Fibroblast of lung (primary cell): ENCODE results near the gene DLK1. TPM values are rescaled to one million over a fixed set of nuclear protein-coding genes. Genes with fewer than 3 reads are reported as not detected.

Source experiments
- DNase-seq, 2 donors: peaks; one replicate each; pipeline versions ENCODE4 v3.0.0 to v3.0.0-alpha.2; 2010; ENCODE audit warnings: low read depth in 2 of 2
- H2AFZ ChIP-seq: 2 replicates; pipeline ENCODE4 v1.5.1; 2012; ENCODE audit warnings: low read length, control low read depth, inconsistent platforms
- H3K27ac ChIP-seq: 2 replicates; pipeline ENCODE4 v1.5.1; 2011; ENCODE audit warnings: low read length, control low read depth; ENCODE audit not compliant: insufficient read depth
- H3K27me3 ChIP-seq: 2 replicates; pipeline ENCODE4 v1.5.1; 2011; ENCODE audit warnings: mild to moderate bottlenecking, low read length; ENCODE audit not compliant: control insufficient read depth, insufficient read depth
- H3K36me3 ChIP-seq: 2 replicates; pipeline ENCODE4 v1.5.1; 2011; ENCODE audit warnings: low read length; ENCODE audit not compliant: control insufficient read depth, insufficient read depth
- H3K4me1 ChIP-seq: 2 replicates; pipeline ENCODE4 v1.5.1; 2011; ENCODE audit warnings: low read length; ENCODE audit not compliant: control insufficient read depth, insufficient read depth; ENCODE audit errors: extremely low read depth
- H3K4me2 ChIP-seq: 2 replicates; pipeline ENCODE4 v1.5.1; 2011; ENCODE audit warnings: low read length, control low read depth; ENCODE audit not compliant: insufficient read depth; ENCODE audit errors: extremely low read depth
- H3K4me3 ChIP-seq, 4 experiments: fragments of 200-600 bp in 1 of 4; sonication (generic) in 1 of 4; replicated peaks in 1 of 4; 2 replicates each; pipeline ENCODE4 v1.5.1; 2011 to 2016; ENCODE audit warnings: low read length in 4 of 4, low read depth in 3 of 4, mild to moderate bottlenecking in 3 of 4, control low read depth in 2 of 4, inconsistent platforms in 1 of 4, mixed read lengths in 1 of 4; ENCODE audit not compliant: insufficient read depth in 1 of 4; ENCODE audit errors: control extremely low read depth in 1 of 4
- H3K79me2 ChIP-seq: 2 replicates; pipeline ENCODE4 v1.5.1; 2012; ENCODE audit warnings: mild to moderate bottlenecking, low read length, inconsistent platforms; ENCODE audit not compliant: control insufficient read depth, insufficient read depth
- H3K9ac ChIP-seq: 2 replicates; pipeline ENCODE4 v1.5.1; 2011; ENCODE audit warnings: mild to moderate bottlenecking, low read length, control low read depth; ENCODE audit not compliant: insufficient read depth
- H3K9me3 ChIP-seq: 2 replicates; pipeline ENCODE4 v1.5.1; 2012; ENCODE audit warnings: low read depth, low read length; ENCODE audit not compliant: control insufficient read depth, insufficient read depth
- H4K20me1 ChIP-seq: 2 replicates; pipeline ENCODE4 v1.5.1; 2011; ENCODE audit warnings: low read length; ENCODE audit not compliant: control insufficient read depth, insufficient read depth; ENCODE audit errors: extremely low read depth
- CTCF ChIP-seq, 2 donors: IDR thresholded peaks in 1 of 2; conservative IDR thresholded peaks in 1 of 2; 1 replicate in 1 of 2; 2 replicates in 1 of 2; pipeline ENCODE4 v1.5.1; 2011 to 2012; ENCODE audit warnings: low read length in 2 of 2, control low read depth in 1 of 2, inconsistent platforms in 1 of 2, low read depth in 1 of 2, mild to moderate bottlenecking in 1 of 2
- EZH2 ChIP-seq: IDR thresholded peaks from 2 replicates; pipeline ENCODE4 v1.5.1; 2012; ENCODE audit warnings: low read length, control low read depth, mild to moderate bottlenecking; ENCODE audit errors: missing control alignments
- polyA plus RNA-seq, 2 donors: library from polyadenylated mRNA; depleted of rRNA in 1 of 2; stranded (reverse) in 1 of 2; unstranded in 1 of 2; fragments of >200 nt; gene quantifications; 2 replicates each; pipeline ENCODE4 v1.2.1, GENCODE V29; 2011 to 2012; ENCODE audit warnings: missing spikeins in 1 of 2
- total RNA-seq: library from RNA; depleted of rRNA; stranded (reverse); fragments of >200 nt; gene quantifications from 2 replicates; pipeline ENCODE4 v1.2.1, GENCODE V29; 2014

DLK1 gene
- total and polyA plus RNA-seq, 2 donors (not counting 1 experiment from before 2014, with no cell fraction given) = not detected

GRCh38 chr14:100740929-100741328, 14.2 kb downstream of the DLK1 start:
- TF ChIP-seq CTCF (conservative IDR thresholded peaks at IDR 0.05 in 1 of 2, IDR thresholded peaks at IDR 0.05 in 1 of 2; ENCODE audit: low read depth in 1 of 2, low read length in 2 of 2) = no peak
- TF ChIP-seq EZH2 = no peak
- Histone ChIP-seq H3K4me3 (no peak overlapping the region), H3K4me1 (no peaks in the 10 kb centered on the region)

DNA sequence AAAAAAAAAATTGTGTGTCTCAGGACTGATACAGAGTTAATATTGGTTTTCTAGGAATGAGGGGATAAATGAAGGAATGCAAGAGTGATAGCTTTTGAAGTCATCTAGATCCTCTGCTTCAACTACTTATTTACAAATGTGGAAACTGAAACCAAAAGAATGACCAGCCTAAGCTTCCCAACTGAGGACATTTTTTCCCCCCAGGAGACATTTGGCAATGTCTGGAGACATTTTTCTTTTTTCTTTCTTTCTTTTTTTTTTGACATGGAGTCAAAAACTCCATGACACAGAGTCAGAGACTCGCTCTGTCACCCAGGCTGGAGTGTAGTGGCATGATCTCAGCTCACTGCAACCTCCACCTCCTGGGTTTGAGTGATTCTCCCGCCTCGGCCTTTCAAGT, 15.3 kb downstream of the DLK1 start:
- Histone ChIP-seq H3K79me2 (no peaks in the 10 kb centered on the region), H3K27me3 (no peaks in the 10 kb centered on the region), H2AFZ (no peak overlapping the region), H3K4me2 (no peak overlapping the region), H3K9ac (no peak overlapping the region), H3K4me3 (no peak overlapping the region), H3K9me3 (no peaks in the 10 kb centered on the region), H3K27ac (no peak overlapping the region), H3K4me1 (no peaks in the 10 kb centered on the region), H3K36me3 (no peaks in the 10 kb centered on the region), H4K20me1 (no peaks in the 10 kb centered on the region)
- DNase-seq = no peak
- TF ChIP-seq EZH2 = no peak

More at GRCh38 chr14:100740929-100741328, 14.2 kb downstream of the DLK1 start:
- no peaks in the 10 kb centered on the region for H3K79me2 ChIP-seq
- H3K27me3 ChIP-seq = no peaks in the 10 kb centered on the region
- no peak for DNase-seq
- H2AFZ ChIP-seq = no peak overlapping the region
- H3K9me3 ChIP-seq = no peaks in the 10 kb centered on the region
- H3K9ac ChIP-seq = no peak overlapping the region
- no peaks in the 10 kb centered on the region for H3K36me3 ChIP-seq
- no peak overlapping the region for H3K4me2 ChIP-seq
- H4K20me1 ChIP-seq = no peaks in the 10 kb centered on the region
- no peak overlapping the region for H3K27ac ChIP-seq

GRCh38 chr14:100746326-100746725, 19.6 kb downstream of the DLK1 start:
- TF ChIP-seq CTCF (conservative IDR thresholded peaks at IDR 0.05 in 1 of 2, IDR thresholded peaks at IDR 0.05 in 1 of 2; ENCODE audit: low read depth in 1 of 2, low read length in 2 of 2) = no peak
- no peak for TF ChIP-seq EZH2
- Histone ChIP-seq H3K79me2 (no peaks in the 10 kb centered on the region), H3K4me3 (no peak overlapping the region), H3K27ac (no peak overlapping the region), H3K27me3 (no peaks in the 10 kb centered on the region), H3K4me2 (no peak overlapping the region), H2AFZ (no peak overlapping the region), H3K9me3 (no peaks in the 10 kb centered on the region), H4K20me1 (no peaks in the 10 kb centered on the region), H3K36me3 (no peaks in the 10 kb centered on the region), H3K9ac (no peak overlapping the region), H3K4me1 (no peaks in the 10 kb centered on the region)
- DNase-seq = peak in 1 of 2 donors; percentile 11
